ENCODE measurements around the gene SAMM50.

Gene SAMM50

DNA sequence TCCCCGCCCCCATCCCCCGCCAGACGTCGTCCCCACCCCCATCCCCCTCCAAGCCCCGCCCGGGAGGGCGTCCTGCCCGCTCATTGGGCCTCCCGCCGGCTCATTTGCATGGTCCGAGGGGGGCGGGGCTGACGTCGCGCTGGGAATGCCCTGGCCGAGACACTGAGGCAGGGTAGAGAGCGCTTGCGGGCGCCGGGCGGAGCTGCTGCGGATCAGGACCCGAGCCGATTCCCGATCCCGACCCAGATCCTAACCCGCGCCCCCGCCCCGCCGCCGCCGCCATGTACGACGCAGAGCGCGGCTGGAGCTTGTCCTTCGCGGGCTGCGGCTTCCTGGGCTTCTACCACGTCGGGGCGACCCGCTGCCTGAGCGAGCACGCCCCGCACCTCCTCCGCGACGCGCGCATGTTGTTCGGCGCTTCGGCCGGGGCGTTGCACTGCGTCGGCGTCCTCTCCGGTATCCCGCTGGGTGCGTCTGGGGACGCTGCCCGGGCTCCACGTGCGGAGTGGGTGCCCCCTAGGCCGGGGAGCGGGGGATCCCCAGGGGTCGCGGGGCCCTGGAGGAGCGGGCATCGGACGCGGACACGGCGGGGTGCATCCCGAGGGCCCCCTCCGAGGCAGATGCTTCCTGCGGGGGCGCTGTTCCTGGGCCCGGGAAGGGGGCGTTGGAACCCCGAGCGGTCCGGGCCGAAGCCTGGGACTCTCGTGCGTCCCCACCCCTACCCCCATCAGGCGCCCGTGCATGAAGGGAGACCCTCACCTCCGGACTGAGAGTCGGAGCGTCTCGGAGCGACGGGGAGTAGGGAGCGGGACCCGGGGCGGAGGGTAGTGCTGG lies 31.4 kb upstream of the SAMM50 start, which contains the start of gene PNPLA3:
PNPLA3 (plus strand) TSS at position 175 of the 834 bp plus-strand sequence; CDS start at position 282, 107 bp downstream.
- Histone ChIP-seq H3K4me1 (ENCODE audit: control insufficient read depth, insufficient read depth, low read length) (peaks cover 51% of the 10 kb centered on the region), H3K4me3 (ENCODE audit: low read length) (peak within 1 kb of the TSS; percentile 86), H3K9me3 (replicated peaks; ENCODE audit: low read length) (no peaks in the 10 kb centered on the region), H3K36me3 (ENCODE audit: insufficient read depth, low read length) (peaks cover 10% of the 10 kb centered on the region), H3K27me3 (ENCODE audit: control insufficient read depth, insufficient read depth, low read length) (no peaks in the 10 kb centered on the region), H3K4me2 (ENCODE audit: low read length) (peak within 1 kb of the TSS; percentile 88), H3K9ac (ENCODE audit: low read depth, low read length) (peak within 1 kb of the TSS; percentile 77)

DNA sequence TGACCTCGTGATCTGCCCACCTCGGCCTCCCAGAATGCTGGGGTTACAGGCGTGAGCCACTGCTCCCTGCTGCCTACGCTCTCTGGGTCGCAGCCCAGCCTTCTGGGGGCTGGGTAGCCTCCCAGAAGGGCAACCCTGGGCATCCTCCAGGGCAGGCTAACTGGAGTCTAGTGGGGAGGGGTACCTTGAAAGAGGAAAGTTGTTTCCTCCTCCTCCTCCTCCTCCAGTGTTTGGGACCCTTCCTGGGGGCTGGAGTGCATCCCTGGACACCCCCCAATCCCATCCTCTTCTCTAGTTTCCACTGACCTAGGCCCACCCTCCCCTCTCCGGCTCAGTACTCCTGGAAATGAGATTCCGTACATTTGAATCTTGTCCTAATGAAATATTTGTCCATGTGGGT lies 30.4 kb upstream of the SAMM50 start:
- Histone ChIP-seq H3K9ac (ENCODE audit: low read depth, low read length) (peak overlapping the region; percentile 1), H3K4me1 (ENCODE audit: control insufficient read depth, insufficient read depth, low read length) (peaks cover 44% of the 10 kb centered on the region), H3K9me3 (replicated peaks; ENCODE audit: low read length) (no peaks in the 10 kb centered on the region), H3K4me3 (ENCODE audit: low read length) (peak overlapping the region; percentile 60), H3K4me2 (ENCODE audit: low read length) (peak overlapping the region; percentile 68), H3K27me3 (ENCODE audit: control insufficient read depth, insufficient read depth, low read length) (no peaks in the 10 kb centered on the region), H3K36me3 (ENCODE audit: insufficient read depth, low read length) (peaks cover 13% of the 10 kb centered on the region)

DNA sequence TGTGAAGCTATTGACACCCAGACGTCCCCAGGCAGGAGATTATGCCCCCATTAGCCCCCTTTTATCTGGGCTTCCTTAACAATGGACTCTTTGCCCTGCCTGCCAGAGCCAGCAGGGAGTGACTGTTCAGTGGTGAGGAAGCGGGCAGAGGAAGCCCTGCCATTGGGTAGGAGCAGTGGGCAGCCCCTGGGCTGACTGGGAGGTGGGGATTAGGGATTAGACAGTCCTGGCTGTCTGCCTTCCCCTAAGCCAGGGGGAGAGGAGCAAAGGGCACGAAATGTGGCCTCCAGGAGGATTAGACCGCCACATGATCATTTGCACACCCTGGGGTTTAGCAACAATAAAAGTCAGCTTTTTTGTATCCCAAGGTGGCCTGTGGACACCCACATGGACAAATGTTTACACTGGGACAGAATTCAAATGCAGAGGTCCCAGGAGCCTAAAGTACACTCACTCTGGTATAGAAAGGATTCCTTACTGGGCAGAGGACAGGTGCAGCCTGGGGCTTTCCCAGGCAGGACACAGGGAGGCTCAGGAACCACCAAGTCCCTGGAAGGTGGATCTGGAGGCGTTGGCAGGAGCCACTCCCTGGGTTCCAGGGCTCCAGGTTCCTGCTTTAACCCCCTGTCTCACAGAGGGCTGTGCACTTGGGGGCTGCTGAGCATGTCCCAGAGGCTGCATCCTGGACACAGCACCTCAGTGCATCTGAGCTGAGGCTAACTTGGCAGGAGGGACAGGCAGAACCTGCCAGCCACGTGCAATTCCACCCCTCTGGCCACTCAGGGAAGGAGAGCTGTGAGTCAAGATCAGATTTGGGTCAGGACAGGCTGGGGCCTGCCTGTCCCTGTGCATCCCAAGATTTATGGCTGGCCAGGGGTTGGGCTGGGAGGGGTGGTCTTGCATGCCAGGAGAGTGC lies 29.6 kb upstream of the SAMM50 start:
- Histone ChIP-seq H3K9ac (ENCODE audit: low read depth, low read length) (peak overlapping the region; percentile 1), H3K9me3 (replicated peaks; ENCODE audit: low read length) (no peaks in the 10 kb centered on the region), H3K36me3 (ENCODE audit: insufficient read depth, low read length) (peaks cover 20% of the 10 kb centered on the region), H3K27me3 (ENCODE audit: control insufficient read depth, insufficient read depth, low read length) (no peaks in the 10 kb centered on the region), H3K4me1 (ENCODE audit: control insufficient read depth, insufficient read depth, low read length) (peaks cover 39% of the 10 kb centered on the region), H3K4me2 (ENCODE audit: low read length) (peak overlapping the region; percentile 68), H3K4me3 (ENCODE audit: low read length) (peak overlapping the region; percentile 60)

DNA sequence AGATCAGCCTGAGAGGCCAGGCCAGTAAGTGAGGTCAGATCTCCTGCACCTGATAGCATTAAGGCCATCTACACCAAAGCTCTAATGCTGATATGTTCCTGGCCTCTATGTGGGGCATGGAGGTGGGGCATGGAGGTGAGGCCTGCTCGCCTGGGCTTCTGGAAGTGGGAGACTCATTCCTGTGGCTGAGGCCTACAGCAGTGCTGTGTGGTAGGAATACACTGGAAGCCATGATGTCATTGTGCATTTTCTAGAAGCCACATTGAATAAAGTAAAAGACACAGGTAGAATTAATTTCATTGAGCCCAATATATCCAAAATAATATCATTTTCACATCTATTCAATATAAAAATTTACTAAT lies 28.9 kb upstream of the SAMM50 start:
- H3K9ac ChIP-seq (ENCODE audit: low read depth, low read length) = no peak overlapping the region
- no peaks in the 10 kb centered on the region for H3K9me3 ChIP-seq (replicated peaks; ENCODE audit: low read length)
- peaks cover 20% of the 10 kb centered on the region for H3K36me3 ChIP-seq (ENCODE audit: insufficient read depth, low read length)
- peaks cover 33% of the 10 kb centered on the region for H3K4me1 ChIP-seq (ENCODE audit: control insufficient read depth, insufficient read depth, low read length)
- H3K4me3 ChIP-seq (ENCODE audit: low read length) = no peak overlapping the region
- no peaks in the 10 kb centered on the region for H3K27me3 ChIP-seq (ENCODE audit: control insufficient read depth, insufficient read depth, low read length)
- no peak overlapping the region for H3K4me2 ChIP-seq (ENCODE audit: low read length)

DNA sequence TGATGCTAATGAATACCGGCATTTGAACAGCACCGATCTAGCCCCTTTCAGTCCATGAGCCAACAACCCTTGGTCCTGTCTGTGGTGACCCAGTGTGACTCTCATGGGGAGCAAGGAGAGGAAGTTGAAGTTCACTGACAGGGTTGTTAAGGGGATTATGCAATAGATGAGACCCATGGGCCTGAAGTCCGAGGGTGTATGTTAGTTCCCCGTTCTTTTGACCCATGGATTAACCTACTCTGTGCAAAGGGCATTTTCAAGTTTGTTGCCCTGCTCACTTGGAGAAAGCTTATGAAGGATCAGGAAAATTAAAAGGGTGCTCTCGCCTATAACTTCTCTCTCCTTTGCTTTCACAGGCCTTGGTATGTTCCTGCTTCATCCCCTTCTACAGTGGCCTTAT lies 26.8 kb upstream of the SAMM50 start:
- Histone ChIP-seq H3K9me3 (replicated peaks; ENCODE audit: low read length) (no peaks in the 10 kb centered on the region), H3K4me1 (ENCODE audit: control insufficient read depth, insufficient read depth, low read length) (peaks cover 13% of the 10 kb centered on the region), H3K4me2 (ENCODE audit: low read length) (no peak overlapping the region), H3K9ac (ENCODE audit: low read depth, low read length) (no peak overlapping the region), H3K36me3 (ENCODE audit: insufficient read depth, low read length) (peaks cover 32% of the 10 kb centered on the region), H3K27me3 (ENCODE audit: control insufficient read depth, insufficient read depth, low read length) (no peaks in the 10 kb centered on the region), H3K4me3 (ENCODE audit: low read length) (no peak overlapping the region)

DNA sequence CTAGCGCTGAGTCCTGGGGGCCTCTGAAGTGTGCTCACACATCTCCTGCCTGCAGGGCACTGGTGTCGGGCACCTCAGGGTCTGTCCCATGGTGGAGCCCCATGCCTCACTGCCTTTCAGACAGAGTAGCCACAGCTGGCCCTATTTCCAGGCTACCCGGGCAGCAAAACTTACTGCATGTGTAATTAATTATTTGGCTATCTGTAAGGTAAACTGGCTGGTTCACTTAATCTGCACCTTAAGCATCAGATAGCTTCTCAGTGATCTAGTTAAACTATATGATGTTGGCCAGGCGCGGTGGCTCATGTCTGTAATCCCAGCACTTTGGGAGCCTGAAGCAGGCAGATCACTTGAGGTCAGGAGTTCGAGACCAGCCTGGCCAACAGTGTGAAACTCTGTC lies 26.3 kb upstream of the SAMM50 start:
- H3K4me1 ChIP-seq (ENCODE audit: control insufficient read depth, insufficient read depth, low read length) = peaks cover 13% of the 10 kb centered on the region
- no peaks in the 10 kb centered on the region for H3K9me3 ChIP-seq (replicated peaks; ENCODE audit: low read length)
- H3K9ac ChIP-seq (ENCODE audit: low read depth, low read length) = no peak overlapping the region
- H3K27me3 ChIP-seq (ENCODE audit: control insufficient read depth, insufficient read depth, low read length) = no peaks in the 10 kb centered on the region
- no peak overlapping the region for H3K4me3 ChIP-seq (ENCODE audit: low read length)
- no peak overlapping the region for H3K4me2 ChIP-seq (ENCODE audit: low read length)
- peaks cover 35% of the 10 kb centered on the region for H3K36me3 ChIP-seq (ENCODE audit: insufficient read depth, low read length)

DNA sequence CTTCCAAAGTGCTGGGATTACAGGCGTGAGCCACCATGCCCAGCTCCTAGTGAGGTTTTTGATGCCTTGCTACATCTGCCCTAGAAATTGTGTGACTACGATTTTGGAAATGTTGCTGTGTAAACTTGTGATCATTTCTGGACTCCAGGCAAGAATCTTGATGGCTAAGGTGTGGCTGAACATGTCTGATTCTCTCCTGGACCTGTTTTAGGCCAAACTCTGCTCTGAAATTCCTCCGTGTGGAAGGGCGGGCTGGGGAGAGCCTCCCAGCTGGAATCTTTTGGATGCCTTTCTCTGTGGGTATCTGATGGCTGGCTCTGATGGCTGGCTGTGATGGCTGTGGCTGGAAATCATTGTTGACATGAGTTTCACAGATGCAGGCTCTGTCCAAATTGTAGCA lies 23.5 kb upstream of the SAMM50 start:
- Histone ChIP-seq H3K9ac (ENCODE audit: low read depth, low read length) (no peak overlapping the region), H3K9me3 (replicated peaks; ENCODE audit: low read length) (no peaks in the 10 kb centered on the region), H3K4me1 (ENCODE audit: control insufficient read depth, insufficient read depth, low read length) (no peaks in the 10 kb centered on the region), H3K4me3 (ENCODE audit: low read length) (no peak overlapping the region), H3K36me3 (ENCODE audit: insufficient read depth, low read length) (peaks cover 45% of the 10 kb centered on the region), H3K27me3 (ENCODE audit: control insufficient read depth, insufficient read depth, low read length) (no peaks in the 10 kb centered on the region), H3K4me2 (ENCODE audit: low read length) (no peak overlapping the region)

DNA sequence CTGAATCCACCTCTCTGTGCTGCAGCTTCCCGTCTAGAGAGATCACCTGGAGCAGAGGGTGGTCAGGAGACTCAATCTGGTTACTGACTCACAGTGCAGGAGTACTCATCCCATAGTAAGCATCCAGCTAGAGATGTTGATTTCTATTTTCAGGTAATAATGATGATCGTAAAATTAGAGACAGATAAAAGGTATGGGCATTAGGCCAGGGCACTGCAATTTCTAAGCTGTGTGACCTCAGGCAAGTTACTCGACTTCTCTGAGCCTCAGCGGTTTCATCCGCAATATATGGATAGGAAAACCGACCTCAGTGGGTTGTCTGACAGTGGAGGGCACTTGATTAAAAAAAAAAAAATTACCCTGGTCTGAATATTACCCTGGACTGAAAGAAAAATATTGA lies 13.8 kb upstream of the SAMM50 start:
- Histone ChIP-seq H3K9ac (ENCODE audit: low read depth, low read length) (no peak overlapping the region), H3K4me2 (ENCODE audit: low read length) (no peak overlapping the region), H3K9me3 (replicated peaks; ENCODE audit: low read length) (no peaks in the 10 kb centered on the region), H3K27me3 (ENCODE audit: control insufficient read depth, insufficient read depth, low read length) (no peaks in the 10 kb centered on the region), H3K4me3 (ENCODE audit: low read length) (no peak overlapping the region), H3K4me1 (ENCODE audit: control insufficient read depth, insufficient read depth, low read length) (no peaks in the 10 kb centered on the region), H3K36me3 (ENCODE audit: insufficient read depth, low read length) (peaks cover 56% of the 10 kb centered on the region)

DNA sequence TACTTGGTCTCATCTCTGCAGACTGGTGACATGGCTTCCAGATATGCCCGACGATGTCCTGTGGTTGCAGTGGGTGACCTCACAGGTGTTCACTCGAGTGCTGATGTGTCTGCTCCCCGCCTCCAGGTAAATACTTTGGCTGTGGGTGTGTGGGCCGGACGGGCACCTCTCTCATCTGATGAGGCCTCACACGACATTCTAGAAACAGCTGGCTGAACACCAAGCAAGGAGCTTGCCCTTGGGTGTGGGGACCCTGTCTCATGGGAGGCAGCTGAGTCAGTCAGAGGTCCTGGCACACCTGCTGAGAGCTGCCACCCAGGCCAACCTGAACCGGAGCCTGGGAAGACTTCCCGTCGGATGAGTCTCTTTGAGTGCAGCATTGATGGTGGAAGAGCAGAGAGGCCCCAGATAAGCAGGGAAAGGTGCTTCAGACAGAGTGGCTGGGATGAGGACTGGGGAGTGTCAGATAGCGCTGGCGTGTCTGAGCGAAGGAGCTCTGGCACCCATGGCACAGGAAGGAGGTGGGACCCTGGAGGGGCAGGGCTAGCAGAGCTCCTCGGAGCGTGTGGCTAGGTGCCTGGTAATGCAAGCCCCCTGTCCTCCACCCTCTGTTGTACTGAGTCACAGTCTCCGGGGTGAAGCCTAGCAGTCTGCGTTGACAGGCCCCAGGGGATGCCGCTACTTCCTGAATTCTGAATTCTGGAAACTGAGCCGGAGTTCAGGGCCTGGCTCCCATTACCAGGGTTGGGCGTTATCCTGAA lies 10.4 kb upstream of the SAMM50 start:
- Histone ChIP-seq H3K4me3 (ENCODE audit: low read length) (no peak overlapping the region), H3K9me3 (replicated peaks; ENCODE audit: low read length) (no peaks in the 10 kb centered on the region), H3K36me3 (ENCODE audit: insufficient read depth, low read length) (peaks cover 34% of the 10 kb centered on the region), H3K27me3 (ENCODE audit: control insufficient read depth, insufficient read depth, low read length) (no peaks in the 10 kb centered on the region), H3K9ac (ENCODE audit: low read depth, low read length) (no peak overlapping the region), H3K4me1 (ENCODE audit: control insufficient read depth, insufficient read depth, low read length) (no peaks in the 10 kb centered on the region), H3K4me2 (ENCODE audit: low read length) (no peak overlapping the region)

DNA sequence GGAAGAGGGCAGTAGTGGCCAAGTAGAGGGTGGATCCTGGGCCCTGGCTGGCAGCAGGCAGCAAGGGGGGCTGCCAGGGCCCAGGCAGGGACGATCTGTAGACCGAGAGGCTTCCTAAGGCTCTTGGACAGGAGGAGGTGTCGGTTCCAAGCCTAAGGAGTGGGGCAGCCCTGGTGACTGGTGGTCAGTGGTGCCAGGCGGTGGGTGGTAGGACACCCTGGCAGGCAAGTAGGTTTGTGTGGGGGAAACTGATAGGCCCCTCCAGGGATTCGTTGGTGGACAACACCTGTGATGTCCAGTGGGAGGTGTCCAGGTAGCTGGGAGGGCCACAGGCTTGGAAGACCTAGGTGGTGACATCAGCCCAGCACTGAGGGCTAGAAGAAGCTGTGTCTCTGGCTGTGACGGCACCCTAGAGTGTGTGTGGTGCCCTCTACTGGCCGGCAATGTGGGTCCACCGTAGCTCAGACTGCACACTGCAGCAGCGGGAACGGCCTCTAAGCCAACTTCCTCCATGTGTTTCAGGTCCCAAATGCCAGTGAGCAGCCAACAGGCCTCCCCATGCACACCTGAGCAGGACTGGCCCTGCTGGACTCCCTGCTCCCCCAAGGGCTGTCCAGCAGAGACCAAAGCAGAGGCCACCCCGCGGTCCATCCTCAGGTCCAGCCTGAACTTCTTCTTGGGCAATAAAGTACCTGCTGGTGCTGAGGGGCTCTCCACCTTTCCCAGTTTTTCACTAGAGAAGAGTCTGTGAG lies 9.4 kb upstream of the SAMM50 start:
- Histone ChIP-seq H3K9me3 (replicated peaks; ENCODE audit: low read length) (no peaks in the 10 kb centered on the region), H3K4me2 (ENCODE audit: low read length) (no peak overlapping the region), H3K27me3 (ENCODE audit: control insufficient read depth, insufficient read depth, low read length) (no peaks in the 10 kb centered on the region), H3K9ac (ENCODE audit: low read depth, low read length) (no peak overlapping the region), H3K36me3 (ENCODE audit: insufficient read depth, low read length) (peaks cover 26% of the 10 kb centered on the region), H3K4me3 (ENCODE audit: low read length) (no peak overlapping the region), H3K4me1 (ENCODE audit: control insufficient read depth, insufficient read depth, low read length) (no peaks in the 10 kb centered on the region)

DNA sequence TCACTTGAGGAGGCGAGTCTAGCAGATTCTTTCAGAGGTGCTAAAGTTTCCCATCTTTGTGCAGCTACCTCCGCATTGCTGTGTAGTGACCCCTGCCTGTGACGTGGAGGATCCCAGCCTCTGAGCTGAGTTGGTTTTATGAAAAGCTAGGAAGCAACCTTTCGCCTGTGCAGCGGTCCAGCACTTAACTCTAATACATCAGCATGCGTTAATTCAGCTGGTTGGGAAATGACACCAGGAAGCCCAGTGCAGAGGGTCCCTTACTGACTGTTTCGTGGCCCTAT lies 8.9 kb upstream of the SAMM50 start:
- H3K4me3 ChIP-seq (ENCODE audit: low read length) = no peak overlapping the region
- H3K9me3 ChIP-seq (replicated peaks; ENCODE audit: low read length) = no peaks in the 10 kb centered on the region
- no peaks in the 10 kb centered on the region for H3K27me3 ChIP-seq (ENCODE audit: control insufficient read depth, insufficient read depth, low read length)
- no peak overlapping the region for H3K4me2 ChIP-seq (ENCODE audit: low read length)
- no peaks in the 10 kb centered on the region for H3K4me1 ChIP-seq (ENCODE audit: control insufficient read depth, insufficient read depth, low read length)
- H3K36me3 ChIP-seq (ENCODE audit: insufficient read depth, low read length) = peaks cover 26% of the 10 kb centered on the region
- no peak overlapping the region for H3K9ac ChIP-seq (ENCODE audit: low read depth, low read length)

All from skeletal muscle satellite cell (primary cell).